Tibial nerve (tissue), 4 donors: Measurements from ENCODE around the gene OR51B2.

Experiments used
- EP300 ChIP-seq, 2 donors: sonication (generic); formaldehyde crosslinking; IDR thresholded peaks; one replicate each; pipeline ENCODE4 v1.6.1; 2017; ENCODE audit warnings: antibody characterized with exemption in 2 of 2, mild to moderate bottlenecking in 1 of 2
- POLR2A ChIP-seq, 2 donors: fragments of 450-650 bp; IDR thresholded peaks; one replicate each; pipeline ENCODE4 v1.6.1; 2017; ENCODE audit warnings: antibody characterized with exemption in 2 of 2, mild to moderate bottlenecking in 2 of 2, moderate library complexity in 2 of 2
- TF ChIP-seq, protein P1 (sequence below), 5 experiments: fragments of 200-600 bp in 3 of 5; fragments of 450-650 bp in 2 of 5; sonication (generic) in 3 of 5; IDR thresholded peaks; one replicate each; pipeline ENCODE4 v1.5.1; 2016 to 2019; ENCODE audit warnings: antibody characterized with exemption in 5 of 5, mild to moderate bottlenecking in 3 of 5, moderate library complexity in 2 of 5

DNA sequence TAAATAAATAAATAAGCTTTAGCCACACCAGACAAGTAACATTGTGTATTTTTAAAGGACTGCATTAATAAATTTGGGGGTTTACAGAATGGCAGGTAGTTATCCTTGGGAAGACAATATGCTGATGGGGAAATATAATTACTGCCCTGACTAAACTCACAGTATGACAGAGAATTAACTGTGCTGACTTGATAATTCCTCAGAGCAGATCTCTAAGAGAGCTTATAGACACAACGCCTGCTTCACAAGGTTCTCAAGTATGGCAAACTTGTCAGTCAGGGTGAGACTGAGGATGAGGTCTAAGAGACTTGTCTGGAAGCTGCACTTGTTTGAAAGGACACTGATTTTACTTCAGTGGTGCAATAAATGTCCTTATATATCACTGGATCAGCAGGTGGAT lies 25.6 kb downstream of the OR51B2 start:
- TF ChIP-seq, protein P1, sequence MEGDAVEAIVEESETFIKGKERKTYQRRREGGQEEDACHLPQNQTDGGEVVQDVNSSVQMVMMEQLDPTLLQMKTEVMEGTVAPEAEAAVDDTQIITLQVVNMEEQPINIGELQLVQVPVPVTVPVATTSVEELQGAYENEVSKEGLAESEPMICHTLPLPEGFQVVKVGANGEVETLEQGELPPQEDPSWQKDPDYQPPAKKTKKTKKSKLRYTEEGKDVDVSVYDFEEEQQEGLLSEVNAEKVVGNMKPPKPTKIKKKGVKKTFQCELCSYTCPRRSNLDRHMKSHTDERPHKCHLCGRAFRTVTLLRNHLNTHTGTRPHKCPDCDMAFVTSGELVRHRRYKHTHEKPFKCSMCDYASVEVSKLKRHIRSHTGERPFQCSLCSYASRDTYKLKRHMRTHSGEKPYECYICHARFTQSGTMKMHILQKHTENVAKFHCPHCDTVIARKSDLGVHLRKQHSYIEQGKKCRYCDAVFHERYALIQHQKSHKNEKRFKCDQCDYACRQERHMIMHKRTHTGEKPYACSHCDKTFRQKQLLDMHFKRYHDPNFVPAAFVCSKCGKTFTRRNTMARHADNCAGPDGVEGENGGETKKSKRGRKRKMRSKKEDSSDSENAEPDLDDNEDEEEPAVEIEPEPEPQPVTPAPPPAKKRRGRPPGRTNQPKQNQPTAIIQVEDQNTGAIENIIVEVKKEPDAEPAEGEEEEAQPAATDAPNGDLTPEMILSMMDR (IDR thresholded peaks at IDR 0.05), result no peak
- no peak for TF ChIP-seq POLR2A (IDR thresholded peaks at IDR 0.05)
- TF ChIP-seq EP300 (IDR thresholded peaks at IDR 0.05), result no peak
